PC-9 (cell line): Measurements from ENCODE around the gene PAQR4.

ENCODE experiments used
- EZH2 ChIP-seq: fragments of 200-600 bp; sonication (generic); IDR thresholded peaks from 2 replicates; pipeline ENCODE4 v1.8.0; 2017; ENCODE audit warnings: antibody characterized with exemption, low read depth
- TF ChIP-seq, protein P1 (sequence below): fragments of 200-600 bp; sonication (generic); conservative IDR thresholded peaks from 2 replicates; pipeline ENCODE4 v1.6.1; 2017; ENCODE audit warnings: mixed run types, antibody characterized with exemption, mild to moderate bottlenecking, moderate library complexity

DNA sequence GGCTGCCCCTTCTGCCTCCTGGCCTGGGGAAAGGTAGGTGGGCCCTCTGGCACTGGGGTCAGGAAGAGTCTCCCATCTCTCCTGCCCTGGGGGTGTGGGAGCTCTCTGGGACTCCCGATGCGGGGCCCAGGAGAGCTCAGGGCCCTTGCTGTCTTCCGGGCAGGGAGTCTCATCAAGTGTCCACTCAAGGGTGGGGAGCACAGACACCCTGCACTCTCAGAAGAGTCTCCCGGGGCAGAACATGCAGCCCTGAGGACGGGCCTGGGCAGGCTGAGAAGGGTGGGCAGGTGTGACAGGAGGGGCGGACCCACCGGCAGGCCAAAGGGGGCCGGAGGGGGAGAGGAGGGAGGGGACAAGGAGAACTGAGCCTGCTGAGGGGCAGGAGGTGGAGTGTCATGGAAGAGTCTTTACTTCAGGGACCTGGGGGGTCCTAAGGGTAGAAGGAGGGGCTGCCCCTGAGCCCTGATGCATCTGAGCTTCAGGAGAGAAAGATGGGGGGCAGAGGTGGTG lies 19.5 kb downstream of the PAQR4 start:
- TF ChIP-seq, protein P1, sequence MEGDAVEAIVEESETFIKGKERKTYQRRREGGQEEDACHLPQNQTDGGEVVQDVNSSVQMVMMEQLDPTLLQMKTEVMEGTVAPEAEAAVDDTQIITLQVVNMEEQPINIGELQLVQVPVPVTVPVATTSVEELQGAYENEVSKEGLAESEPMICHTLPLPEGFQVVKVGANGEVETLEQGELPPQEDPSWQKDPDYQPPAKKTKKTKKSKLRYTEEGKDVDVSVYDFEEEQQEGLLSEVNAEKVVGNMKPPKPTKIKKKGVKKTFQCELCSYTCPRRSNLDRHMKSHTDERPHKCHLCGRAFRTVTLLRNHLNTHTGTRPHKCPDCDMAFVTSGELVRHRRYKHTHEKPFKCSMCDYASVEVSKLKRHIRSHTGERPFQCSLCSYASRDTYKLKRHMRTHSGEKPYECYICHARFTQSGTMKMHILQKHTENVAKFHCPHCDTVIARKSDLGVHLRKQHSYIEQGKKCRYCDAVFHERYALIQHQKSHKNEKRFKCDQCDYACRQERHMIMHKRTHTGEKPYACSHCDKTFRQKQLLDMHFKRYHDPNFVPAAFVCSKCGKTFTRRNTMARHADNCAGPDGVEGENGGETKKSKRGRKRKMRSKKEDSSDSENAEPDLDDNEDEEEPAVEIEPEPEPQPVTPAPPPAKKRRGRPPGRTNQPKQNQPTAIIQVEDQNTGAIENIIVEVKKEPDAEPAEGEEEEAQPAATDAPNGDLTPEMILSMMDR: no peak
- no peak for TF ChIP-seq EZH2
